Measurements from ENCODE around the gene CLDN5. TPM values are rescaled to one million over a fixed set of nuclear protein-coding genes. Genes with fewer than 3 reads are reported as not detected.

Gene CLDN5
- total and polyA plus RNA-seq, 2 experiments from 2014 or later: 2.0 to 3.2 TPM

GRCh38 chr22:19517919-19518611 lies 6.1 kb downstream of the CLDN5 start:
- no peak for ATAC-seq
- no peaks in the 10 kb centered on the region for H4K20me1 ChIP-seq (replicated peaks; ENCODE audit: insufficient read depth)
- H2AFZ ChIP-seq: no peak overlapping the region
- peaks cover 8% of the 10 kb centered on the region; the same call in 1 of the 2 replicates for H3K4me1 ChIP-seq (ENCODE audit: insufficient read depth)
- Mint-ChIP-seq H3K9me3 (no peaks in the 10 kb centered on the region), H3K4me3 (no peak overlapping the region), H3K27ac (no peak overlapping the region), H3K4me1 (peaks cover 5% of the 10 kb centered on the region), H3K27me3 (ENCODE audit: insufficient read depth, low read depth, poor library complexity) (peaks cover 20% of the 10 kb centered on the region), H3K36me3 (ENCODE audit: low read depth) (peaks cover 35% of the 10 kb centered on the region)
- no peaks in the 10 kb centered on the region for H3K36me3 ChIP-seq (ENCODE audit: insufficient read depth)
- DNase-seq (ENCODE audit: low spot score): no peak
- peaks cover 17% of the 10 kb centered on the region for H3K27me3 ChIP-seq (ENCODE audit: insufficient read depth)
- no peaks in the 10 kb centered on the region for H3K9me2 ChIP-seq (ENCODE audit: insufficient read depth)
- H3K4me3 ChIP-seq: no peak overlapping the region
- no peak overlapping the region for H3K27ac ChIP-seq (ENCODE audit: low read depth)
- no peak overlapping the region for H3K4me2 ChIP-seq
- TF ChIP-seq, protein P1, sequence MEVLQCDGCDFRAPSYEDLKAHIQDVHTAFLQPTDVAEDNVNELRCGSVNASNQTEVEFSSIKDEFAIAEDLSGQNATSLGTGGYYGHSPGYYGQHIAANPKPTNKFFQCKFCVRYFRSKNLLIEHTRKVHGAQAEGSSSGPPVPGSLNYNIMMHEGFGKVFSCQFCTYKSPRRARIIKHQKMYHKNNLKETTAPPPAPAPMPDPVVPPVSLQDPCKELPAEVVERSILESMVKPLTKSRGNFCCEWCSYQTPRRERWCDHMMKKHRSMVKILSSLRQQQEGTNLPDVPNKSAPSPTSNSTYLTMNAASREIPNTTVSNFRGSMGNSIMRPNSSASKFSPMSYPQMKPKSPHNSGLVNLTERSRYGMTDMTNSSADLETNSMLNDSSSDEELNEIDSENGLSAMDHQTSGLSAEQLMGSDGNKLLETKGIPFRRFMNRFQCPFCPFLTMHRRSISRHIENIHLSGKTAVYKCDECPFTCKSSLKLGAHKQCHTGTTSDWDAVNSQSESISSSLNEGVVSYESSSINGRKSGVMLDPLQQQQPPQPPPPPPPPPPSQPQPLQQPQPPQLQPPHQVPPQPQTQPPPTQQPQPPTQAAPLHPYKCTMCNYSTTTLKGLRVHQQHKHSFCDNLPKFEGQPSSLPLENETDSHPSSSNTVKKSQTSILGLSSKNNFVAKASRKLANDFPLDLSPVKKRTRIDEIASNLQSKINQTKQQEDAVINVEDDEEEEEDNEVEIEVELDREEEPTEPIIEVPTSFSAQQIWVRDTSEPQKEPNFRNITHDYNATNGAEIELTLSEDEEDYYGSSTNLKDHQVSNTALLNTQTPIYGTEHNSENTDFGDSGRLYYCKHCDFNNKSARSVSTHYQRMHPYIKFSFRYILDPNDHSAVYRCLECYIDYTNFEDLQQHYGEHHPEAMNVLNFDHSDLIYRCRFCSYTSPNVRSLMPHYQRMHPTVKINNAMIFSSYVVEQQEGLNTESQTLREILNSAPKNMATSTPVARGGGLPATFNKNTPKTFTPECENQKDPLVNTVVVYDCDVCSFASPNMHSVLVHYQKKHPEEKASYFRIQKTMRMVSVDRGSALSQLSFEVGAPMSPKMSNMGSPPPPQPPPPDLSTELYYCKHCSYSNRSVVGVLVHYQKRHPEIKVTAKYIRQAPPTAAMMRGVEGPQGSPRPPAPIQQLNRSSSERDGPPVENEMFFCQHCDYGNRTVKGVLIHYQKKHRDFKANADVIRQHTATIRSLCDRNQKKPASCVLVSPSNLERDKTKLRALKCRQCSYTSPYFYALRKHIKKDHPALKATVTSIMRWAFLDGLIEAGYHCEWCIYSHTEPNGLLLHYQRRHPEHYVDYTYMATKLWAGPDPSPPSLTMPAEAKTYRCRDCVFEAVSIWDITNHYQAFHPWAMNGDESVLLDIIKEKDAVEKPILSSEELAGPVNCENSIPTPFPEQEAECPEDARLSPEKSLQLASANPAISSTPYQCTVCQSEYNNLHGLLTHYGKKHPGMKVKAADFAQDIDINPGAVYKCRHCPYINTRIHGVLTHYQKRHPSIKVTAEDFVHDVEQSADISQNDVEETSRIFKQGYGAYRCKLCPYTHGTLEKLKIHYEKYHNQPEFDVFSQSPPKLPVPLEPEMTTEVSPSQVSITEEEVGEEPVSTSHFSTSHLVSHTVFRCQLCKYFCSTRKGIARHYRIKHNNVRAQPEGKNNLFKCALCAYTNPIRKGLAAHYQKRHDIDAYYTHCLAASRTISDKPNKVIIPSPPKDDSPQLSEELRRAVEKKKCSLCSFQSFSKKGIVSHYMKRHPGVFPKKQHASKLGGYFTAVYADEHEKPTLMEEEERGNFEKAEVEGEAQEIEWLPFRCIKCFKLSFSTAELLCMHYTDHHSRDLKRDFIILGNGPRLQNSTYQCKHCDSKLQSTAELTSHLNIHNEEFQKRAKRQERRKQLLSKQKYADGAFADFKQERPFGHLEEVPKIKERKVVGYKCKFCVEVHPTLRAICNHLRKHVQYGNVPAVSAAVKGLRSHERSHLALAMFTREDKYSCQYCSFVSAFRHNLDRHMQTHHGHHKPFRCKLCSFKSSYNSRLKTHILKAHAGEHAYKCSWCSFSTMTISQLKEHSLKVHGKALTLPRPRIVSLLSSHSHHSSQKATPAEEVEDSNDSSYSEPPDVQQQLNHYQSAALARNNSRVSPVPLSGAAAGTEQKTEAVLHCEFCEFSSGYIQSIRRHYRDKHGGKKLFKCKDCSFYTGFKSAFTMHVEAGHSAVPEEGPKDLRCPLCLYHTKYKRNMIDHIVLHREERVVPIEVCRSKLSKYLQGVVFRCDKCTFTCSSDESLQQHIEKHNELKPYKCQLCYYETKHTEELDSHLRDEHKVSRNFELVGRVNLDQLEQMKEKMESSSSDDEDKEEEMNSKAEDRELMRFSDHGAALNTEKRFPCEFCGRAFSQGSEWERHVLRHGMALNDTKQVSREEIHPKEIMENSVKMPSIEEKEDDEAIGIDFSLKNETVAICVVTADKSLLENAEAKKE (CRISPR knock-in tag; IDR thresholded peaks at IDR 0.05): no peak
- no peak for TF ChIP-seq NANOG (IDR thresholded peaks at IDR 0.05; ENCODE audit: borderline replicate concordance)
- TF ChIP-seq ZNF331 (CRISPR knock-in tag; IDR thresholded peaks at IDR 0.05; ENCODE audit: low read depth): no peak
- TF ChIP-seq CREB1 (CRISPR knock-in tag; IDR thresholded peaks at IDR 0.05; ENCODE audit: low read depth): no peak
- no peak for TF ChIP-seq POLR2AphosphoS5 (IDR thresholded peaks at IDR 0.05; ENCODE audit: low read depth)
- TF ChIP-seq ETS1 (IDR thresholded peaks at IDR 0.05): no peak
- TF ChIP-seq, protein P2, sequence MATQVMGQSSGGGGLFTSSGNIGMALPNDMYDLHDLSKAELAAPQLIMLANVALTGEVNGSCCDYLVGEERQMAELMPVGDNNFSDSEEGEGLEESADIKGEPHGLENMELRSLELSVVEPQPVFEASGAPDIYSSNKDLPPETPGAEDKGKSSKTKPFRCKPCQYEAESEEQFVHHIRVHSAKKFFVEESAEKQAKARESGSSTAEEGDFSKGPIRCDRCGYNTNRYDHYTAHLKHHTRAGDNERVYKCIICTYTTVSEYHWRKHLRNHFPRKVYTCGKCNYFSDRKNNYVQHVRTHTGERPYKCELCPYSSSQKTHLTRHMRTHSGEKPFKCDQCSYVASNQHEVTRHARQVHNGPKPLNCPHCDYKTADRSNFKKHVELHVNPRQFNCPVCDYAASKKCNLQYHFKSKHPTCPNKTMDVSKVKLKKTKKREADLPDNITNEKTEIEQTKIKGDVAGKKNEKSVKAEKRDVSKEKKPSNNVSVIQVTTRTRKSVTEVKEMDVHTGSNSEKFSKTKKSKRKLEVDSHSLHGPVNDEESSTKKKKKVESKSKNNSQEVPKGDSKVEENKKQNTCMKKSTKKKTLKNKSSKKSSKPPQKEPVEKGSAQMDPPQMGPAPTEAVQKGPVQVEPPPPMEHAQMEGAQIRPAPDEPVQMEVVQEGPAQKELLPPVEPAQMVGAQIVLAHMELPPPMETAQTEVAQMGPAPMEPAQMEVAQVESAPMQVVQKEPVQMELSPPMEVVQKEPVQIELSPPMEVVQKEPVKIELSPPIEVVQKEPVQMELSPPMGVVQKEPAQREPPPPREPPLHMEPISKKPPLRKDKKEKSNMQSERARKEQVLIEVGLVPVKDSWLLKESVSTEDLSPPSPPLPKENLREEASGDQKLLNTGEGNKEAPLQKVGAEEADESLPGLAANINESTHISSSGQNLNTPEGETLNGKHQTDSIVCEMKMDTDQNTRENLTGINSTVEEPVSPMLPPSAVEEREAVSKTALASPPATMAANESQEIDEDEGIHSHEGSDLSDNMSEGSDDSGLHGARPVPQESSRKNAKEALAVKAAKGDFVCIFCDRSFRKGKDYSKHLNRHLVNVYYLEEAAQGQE (IDR thresholded peaks at IDR 0.05; ENCODE audit: unreplicated experiment): no peak
- TF ChIP-seq, protein P3, sequence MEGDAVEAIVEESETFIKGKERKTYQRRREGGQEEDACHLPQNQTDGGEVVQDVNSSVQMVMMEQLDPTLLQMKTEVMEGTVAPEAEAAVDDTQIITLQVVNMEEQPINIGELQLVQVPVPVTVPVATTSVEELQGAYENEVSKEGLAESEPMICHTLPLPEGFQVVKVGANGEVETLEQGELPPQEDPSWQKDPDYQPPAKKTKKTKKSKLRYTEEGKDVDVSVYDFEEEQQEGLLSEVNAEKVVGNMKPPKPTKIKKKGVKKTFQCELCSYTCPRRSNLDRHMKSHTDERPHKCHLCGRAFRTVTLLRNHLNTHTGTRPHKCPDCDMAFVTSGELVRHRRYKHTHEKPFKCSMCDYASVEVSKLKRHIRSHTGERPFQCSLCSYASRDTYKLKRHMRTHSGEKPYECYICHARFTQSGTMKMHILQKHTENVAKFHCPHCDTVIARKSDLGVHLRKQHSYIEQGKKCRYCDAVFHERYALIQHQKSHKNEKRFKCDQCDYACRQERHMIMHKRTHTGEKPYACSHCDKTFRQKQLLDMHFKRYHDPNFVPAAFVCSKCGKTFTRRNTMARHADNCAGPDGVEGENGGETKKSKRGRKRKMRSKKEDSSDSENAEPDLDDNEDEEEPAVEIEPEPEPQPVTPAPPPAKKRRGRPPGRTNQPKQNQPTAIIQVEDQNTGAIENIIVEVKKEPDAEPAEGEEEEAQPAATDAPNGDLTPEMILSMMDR (conservative IDR thresholded peaks at IDR 0.05; ENCODE audit: low read depth in 2 of 2): no peak
- TF ChIP-seq JUNB (IDR thresholded peaks at IDR 0.05; ENCODE audit: unreplicated experiment): no peak
- no peak for TF ChIP-seq STAT1 (IDR thresholded peaks at IDR 0.05; ENCODE audit: unreplicated experiment)
- no peak for TF ChIP-seq EZH2 (IDR thresholded peaks at IDR 0.05; ENCODE audit: low read depth, unreplicated experiment)
- TF ChIP-seq ZNF114 (CRISPR knock-in tag; IDR thresholded peaks at IDR 0.05): no peak
- TF ChIP-seq EZH2phosphoT487 (IDR thresholded peaks at IDR 0.05; ENCODE audit: unreplicated experiment): no peak
- no peaks in the 10 kb centered on the region for H3K79me2 ChIP-seq (replicated peaks; ENCODE audit: insufficient read depth)
- H3F3A ChIP-seq (replicated peaks; ENCODE audit: low read depth): peaks cover 9% of the 10 kb centered on the region; the same call in 1 of the 2 replicates
